Suprapubic skin (tissue), 4 donors: ENCODE results near the gene NELFE. TPM values are rescaled to one million over a fixed set of nuclear protein-coding genes. Genes with fewer than 3 reads are reported as not detected.

ENCODE experiments used
- DNase-seq, 2 donors: peaks; one replicate each; pipeline ENCODE4 v3.0.0-alpha.2; 2019; ENCODE audit warnings: low spot score in 2 of 2
- H3K27ac ChIP-seq: fragments of 200-600 bp; sonication (generic); one replicate; pipeline ENCODE4 v1.5.1; 2019
- H3K27me3 ChIP-seq: fragments of 200-600 bp; sonication (generic); one replicate; pipeline ENCODE4 v1.5.1; 2019
- H3K36me3 ChIP-seq: fragments of 200-600 bp; sonication (generic); one replicate; pipeline ENCODE4 v1.5.1; 2019
- H3K4me1 ChIP-seq: fragments of 200-600 bp; sonication (generic); one replicate; pipeline ENCODE4 v1.5.1; 2019
- H3K4me3 ChIP-seq: fragments of 200-600 bp; sonication (generic); one replicate; pipeline ENCODE4 v1.5.1; 2019; ENCODE audit warnings: mild to moderate bottlenecking
- H3K9me3 ChIP-seq: fragments of 200-600 bp; sonication (generic); one replicate; pipeline ENCODE4 v1.5.1; 2019
- CTCF ChIP-seq, 2 donors: fragments of 200-600 bp in 1 of 2; fragments of 450-650 bp in 1 of 2; sonication (generic) in 1 of 2; IDR thresholded peaks; one replicate each; pipeline ENCODE4 v1.5.1; 2016 to 2019; ENCODE audit warnings: antibody characterized with exemption in 2 of 2, mild to moderate bottlenecking in 1 of 2, moderate library complexity in 1 of 2
- EP300 ChIP-seq: sonication (generic); formaldehyde crosslinking; IDR thresholded peaks from one replicate; pipeline ENCODE4 v1.6.1; 2017; ENCODE audit warnings: antibody characterized with exemption
- POLR2A ChIP-seq, 2 donors: fragments of 450-650 bp; IDR thresholded peaks; one replicate each; pipeline ENCODE4 v1.6.1; 2017; ENCODE audit warnings: antibody characterized with exemption in 2 of 2, mild to moderate bottlenecking in 2 of 2, moderate library complexity in 2 of 2
- POLR2AphosphoS5 ChIP-seq, 3 donors: sonication (generic); formaldehyde crosslinking; IDR thresholded peaks; one replicate each; pipeline ENCODE4 v1.6.1; 2017; ENCODE audit warnings: antibody characterized with exemption in 3 of 3
- WGBS: methylation state at CpG from one replicate; pipeline ENCODE4 v1.1.5; 2018; 5-methylcytosine and 5-hydroxymethylcytosine counted together
- total RNA-seq, 4 donors: library from RNA; depleted of rRNA; stranded (reverse); fragments of >200 nt; gene quantifications; one replicate each; pipeline ENCODE4 v1.1.0, GENCODE V29; 2016

The NELFE gene
- total RNA-seq, 4 donors from 2014 or later = 56.7 to 72.1 (median 65.8) TPM

- 75% methylated on average over 11 of the region's 11 CpGs for WGBS
- no peaks in the 10 kb centered on the region for H3K36me3 ChIP-seq
- no peak for TF ChIP-seq EP300
- TF ChIP-seq CTCF (IDR thresholded peaks at IDR 0.05) = no peak
- no peak for TF ChIP-seq POLR2AphosphoS5 (IDR thresholded peaks at IDR 0.05)
- TF ChIP-seq POLR2A (IDR thresholded peaks at IDR 0.05) = no peak
- H3K27ac ChIP-seq = no peak within 1 kb of the TSS
- no peak for DNase-seq
- H3K9me3 ChIP-seq = no peaks in the 10 kb centered on the region
- H3K4me1 ChIP-seq = no peaks in the 10 kb centered on the region
- H3K27me3 ChIP-seq = no peaks in the 10 kb centered on the region
- H3K4me3 ChIP-seq = peak within 1 kb of the TSS; percentile 26
These were observed 31.4 kb downstream of the NELFE start, which contains the start of gene C2 for GRCh38 chr6:31927242-31927862. TSS of gene C2 (plus strand) at chr6:31927717. CDS start at chr6:31927753, 36 bp downstream.

- WGBS = 24% methylated on average over 5 of the region's 5 CpGs
- DNase-seq = no peak
- H3K27ac ChIP-seq = no peak overlapping the region
- TF ChIP-seq EP300 (no peak), CTCF (IDR thresholded peaks at IDR 0.05) (no peak), POLR2AphosphoS5 (IDR thresholded peaks at IDR 0.05) (no peak), POLR2A (IDR thresholded peaks at IDR 0.05) (no peak)
- H3K9me3 ChIP-seq = no peaks in the 10 kb centered on the region
- no peaks in the 10 kb centered on the region for H3K4me1 ChIP-seq
- no peak overlapping the region for H3K4me3 ChIP-seq
- no peaks in the 10 kb centered on the region for H3K36me3 ChIP-seq
- no peaks in the 10 kb centered on the region for H3K27me3 ChIP-seq
These were observed 35.8 kb downstream of the NELFE start for GRCh38 chr6:31922942-31923341.

- no peak overlapping the region for H3K27ac ChIP-seq
These were observed 38.0 kb downstream of the NELFE start for GRCh38 chr6:31920811-31921210.

GRCh38 chr6:31919624-31920303 lies 39.0 kb downstream of the NELFE start:
- no peak for DNase-seq
- Histone ChIP-seq H3K27me3 (no peaks in the 10 kb centered on the region), H3K4me3 (no peak overlapping the region), H3K9me3 (no peaks in the 10 kb centered on the region), H3K27ac (no peak overlapping the region), H3K4me1 (no peaks in the 10 kb centered on the region), H3K36me3 (no peaks in the 10 kb centered on the region)
- WGBS = 68% methylated on average over 6 of the region's 6 CpGs
- TF ChIP-seq CTCF (IDR thresholded peaks at IDR 0.05) = no peak
- no peak for TF ChIP-seq EP300

More at GRCh38 chr6:31920811-31921210, 38.0 kb downstream of the NELFE start:
- WGBS = 65% methylated on average over 2 of the region's 2 CpGs
- Histone ChIP-seq H3K4me1 (no peaks in the 10 kb centered on the region), H3K9me3 (no peaks in the 10 kb centered on the region), H3K27me3 (no peaks in the 10 kb centered on the region), H3K4me3 (no peak overlapping the region), H3K36me3 (no peaks in the 10 kb centered on the region)
- TF ChIP-seq CTCF (IDR thresholded peaks at IDR 0.05) (no peak), EP300 (no peak), POLR2AphosphoS5 (IDR thresholded peaks at IDR 0.05) (no peak), POLR2A (IDR thresholded peaks at IDR 0.05) (no peak)
- DNase-seq = no peak

- Histone ChIP-seq H3K4me1 (no peaks in the 10 kb centered on the region), H3K9me3 (no peaks in the 10 kb centered on the region), H3K27me3 (no peaks in the 10 kb centered on the region), H3K4me3 (no peak overlapping the region), H3K36me3 (no peaks in the 10 kb centered on the region), H3K27ac (no peak overlapping the region)
- WGBS = 86% methylated on average over 8 of the region's 8 CpGs
- no peak for DNase-seq
- no peak for TF ChIP-seq POLR2AphosphoS5 (IDR thresholded peaks at IDR 0.05)
- no peak for TF ChIP-seq POLR2A (IDR thresholded peaks at IDR 0.05)
- no peak for TF ChIP-seq CTCF (IDR thresholded peaks at IDR 0.05)
These were observed 40.6 kb downstream of the NELFE start for GRCh38 chr6:31918069-31918720.
